ENCODE data around the gene FOXJ3.
A peak's percentile ranks its signal among the peaks of the same experiment; 100 is the strongest.

FOXJ3 gene

DNA sequence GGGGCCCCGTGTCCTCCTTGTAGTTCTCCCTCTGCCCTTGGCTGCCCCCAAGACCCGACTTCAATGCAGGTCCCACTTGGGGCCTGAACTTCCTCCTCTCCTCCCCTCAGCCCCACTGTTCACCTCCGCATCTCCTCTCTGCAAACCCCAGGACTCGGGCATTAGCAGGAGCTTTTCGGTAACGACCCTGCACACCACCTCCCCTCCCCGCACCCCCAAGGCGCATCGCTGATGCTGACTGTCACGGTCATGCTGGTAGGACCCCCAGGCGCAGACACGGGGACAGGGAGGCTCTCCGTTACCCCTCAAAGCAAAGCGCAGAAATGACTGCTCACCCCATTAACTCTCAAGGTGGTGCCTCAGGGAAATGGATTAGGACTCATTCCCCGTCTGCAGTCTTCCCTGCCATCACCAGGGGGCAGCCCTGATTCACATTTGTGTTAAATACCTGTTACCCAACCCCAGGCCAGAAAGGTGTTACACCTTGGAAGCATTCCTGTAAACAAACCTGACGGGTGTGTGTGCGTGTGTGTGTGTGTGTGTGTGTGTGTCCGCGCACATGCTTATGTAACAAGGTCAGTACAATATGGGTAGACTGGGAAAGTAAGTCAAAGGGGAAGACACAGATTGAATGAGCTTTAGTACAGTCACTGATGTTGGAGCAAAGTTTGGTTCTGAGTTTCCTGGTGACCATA lies 188.3 kb downstream of the FOXJ3 start:
- H3K36me3 ChIP-seq, result no peaks in the 10 kb centered on the region
- DNase-seq, result peak; percentile 77
- no peak overlapping the region for H3K27ac ChIP-seq
- H3K9me3 ChIP-seq (ENCODE audit: severe bottlenecking), result no peaks in the 10 kb centered on the region
- H3K27me3 ChIP-seq (ENCODE audit: insufficient read depth, low read depth, severe bottlenecking), result no peaks in the 10 kb centered on the region
- H3K4me3 ChIP-seq (ENCODE audit: low read depth, low read length), result no peak overlapping the region
- TF ChIP-seq, protein P1, sequence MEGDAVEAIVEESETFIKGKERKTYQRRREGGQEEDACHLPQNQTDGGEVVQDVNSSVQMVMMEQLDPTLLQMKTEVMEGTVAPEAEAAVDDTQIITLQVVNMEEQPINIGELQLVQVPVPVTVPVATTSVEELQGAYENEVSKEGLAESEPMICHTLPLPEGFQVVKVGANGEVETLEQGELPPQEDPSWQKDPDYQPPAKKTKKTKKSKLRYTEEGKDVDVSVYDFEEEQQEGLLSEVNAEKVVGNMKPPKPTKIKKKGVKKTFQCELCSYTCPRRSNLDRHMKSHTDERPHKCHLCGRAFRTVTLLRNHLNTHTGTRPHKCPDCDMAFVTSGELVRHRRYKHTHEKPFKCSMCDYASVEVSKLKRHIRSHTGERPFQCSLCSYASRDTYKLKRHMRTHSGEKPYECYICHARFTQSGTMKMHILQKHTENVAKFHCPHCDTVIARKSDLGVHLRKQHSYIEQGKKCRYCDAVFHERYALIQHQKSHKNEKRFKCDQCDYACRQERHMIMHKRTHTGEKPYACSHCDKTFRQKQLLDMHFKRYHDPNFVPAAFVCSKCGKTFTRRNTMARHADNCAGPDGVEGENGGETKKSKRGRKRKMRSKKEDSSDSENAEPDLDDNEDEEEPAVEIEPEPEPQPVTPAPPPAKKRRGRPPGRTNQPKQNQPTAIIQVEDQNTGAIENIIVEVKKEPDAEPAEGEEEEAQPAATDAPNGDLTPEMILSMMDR (IDR thresholded peaks at IDR 0.05; ENCODE audit: low read depth, low read length), result peak; percentile 86

DNA sequence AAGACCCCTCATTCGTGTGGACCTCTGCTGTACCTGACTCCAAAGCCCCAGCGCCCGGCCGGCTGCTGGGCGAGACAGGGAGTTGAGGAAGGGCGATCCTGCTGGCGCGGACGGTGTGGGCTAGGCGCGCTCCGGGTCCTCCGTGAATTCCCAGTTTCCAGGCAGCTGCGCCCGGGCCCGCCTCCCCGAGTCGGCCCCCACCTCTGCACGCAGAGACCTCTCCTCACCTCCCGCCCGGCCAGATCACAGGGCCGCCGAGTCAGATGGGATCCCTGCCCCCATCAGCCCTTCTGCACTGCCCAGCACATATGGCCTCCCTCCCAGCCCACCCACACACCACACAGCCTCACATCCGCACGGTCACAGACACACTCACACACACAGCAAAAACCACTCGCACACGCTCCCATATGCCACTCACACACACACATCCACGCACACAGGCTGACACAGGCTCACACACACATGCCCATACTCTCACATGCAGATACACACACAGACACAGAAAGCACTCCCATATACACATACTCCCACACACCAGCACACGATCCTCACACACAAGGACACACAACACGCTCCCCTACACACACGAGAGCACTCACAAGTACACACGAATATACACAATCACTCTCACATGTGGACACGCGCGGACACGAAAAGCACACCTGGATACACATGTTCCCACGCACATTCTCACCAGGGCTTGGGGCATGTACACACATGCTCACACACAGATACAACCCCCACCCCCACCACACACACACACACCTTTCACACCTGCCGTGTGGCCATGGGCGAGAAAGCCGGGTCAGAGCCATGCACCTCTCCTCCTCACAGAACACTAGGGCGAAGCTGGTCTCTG lies 189.0 kb downstream of the FOXJ3 start:
- H3K27me3 ChIP-seq (ENCODE audit: insufficient read depth, low read depth, severe bottlenecking), result no peaks in the 10 kb centered on the region
- DNase-seq, result peak; percentile 38
- H3K27ac ChIP-seq, result no peak overlapping the region
- no peaks in the 10 kb centered on the region for H3K36me3 ChIP-seq
- no peaks in the 10 kb centered on the region for H3K9me3 ChIP-seq (ENCODE audit: severe bottlenecking)
- TF ChIP-seq, protein P1 (IDR thresholded peaks at IDR 0.05; ENCODE audit: low read depth, low read length), result no peak
- no peak overlapping the region for H3K4me3 ChIP-seq (ENCODE audit: low read depth, low read length)

DNA sequence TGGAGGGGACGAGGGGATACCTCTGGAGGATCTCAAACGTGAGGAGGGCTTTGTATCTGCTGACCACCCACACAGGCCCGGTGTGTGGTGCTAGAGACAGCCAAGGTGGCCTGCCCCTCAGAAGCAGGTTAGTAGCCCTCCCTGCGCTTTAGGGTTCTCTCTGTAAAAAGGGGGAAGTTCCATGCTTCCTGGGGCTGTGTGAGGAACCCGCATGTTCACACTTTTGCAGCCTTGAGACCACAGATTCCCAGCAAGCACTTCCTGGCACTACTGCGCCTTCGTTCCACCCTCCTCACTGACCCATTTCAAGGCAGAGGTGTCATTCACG lies 189.7 kb downstream of the FOXJ3 start:
- TF ChIP-seq, protein P1 (IDR thresholded peaks at IDR 0.05; ENCODE audit: low read depth, low read length), result no peak
- H3K4me3 ChIP-seq (ENCODE audit: low read depth, low read length), result no peak overlapping the region
- DNase-seq, result no peak
- no peak overlapping the region for H3K27ac ChIP-seq
- H3K9me3 ChIP-seq (ENCODE audit: severe bottlenecking), result no peaks in the 10 kb centered on the region
- H3K27me3 ChIP-seq (ENCODE audit: insufficient read depth, low read depth, severe bottlenecking), result no peaks in the 10 kb centered on the region
- no peaks in the 10 kb centered on the region for H3K36me3 ChIP-seq

DNA sequence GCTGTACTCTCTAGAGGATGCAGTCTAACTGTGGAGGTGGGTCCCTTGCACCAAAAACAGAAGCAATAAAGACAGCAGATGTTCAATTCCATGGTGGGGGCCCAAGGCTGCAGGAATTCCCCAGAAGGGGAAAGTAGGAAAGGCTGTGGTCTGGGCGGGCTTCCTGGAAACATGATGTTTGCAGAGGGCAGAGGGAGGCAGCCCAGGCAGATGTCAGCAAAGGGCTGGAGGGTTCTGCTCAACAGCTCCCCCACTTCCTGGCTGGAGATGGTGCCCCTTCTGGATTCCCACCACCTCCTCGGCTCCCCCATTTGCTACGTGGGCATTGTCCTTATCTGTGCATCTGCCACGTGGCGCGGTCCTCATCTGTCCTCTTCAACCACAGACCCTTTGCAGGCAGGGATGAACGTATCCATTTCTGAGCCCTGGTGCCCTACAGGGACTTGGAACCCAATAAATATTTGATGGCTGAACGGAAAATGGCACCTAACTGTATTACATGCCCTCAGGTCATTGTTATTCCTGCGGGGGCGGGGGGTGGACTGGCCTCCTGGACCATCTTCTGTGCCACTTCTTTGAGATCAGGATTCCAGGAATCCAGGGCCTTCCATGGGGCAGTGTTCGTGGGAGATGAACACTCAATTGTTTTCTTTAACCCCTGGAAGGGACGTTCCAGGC lies 190.2 kb downstream of the FOXJ3 start:
- DNase-seq, result no peak
- no peaks in the 10 kb centered on the region for H3K27me3 ChIP-seq (ENCODE audit: insufficient read depth, low read depth, severe bottlenecking)
- no peaks in the 10 kb centered on the region for H3K36me3 ChIP-seq
- H3K27ac ChIP-seq, result no peak overlapping the region
- no peaks in the 10 kb centered on the region for H3K9me3 ChIP-seq (ENCODE audit: severe bottlenecking)
- TF ChIP-seq, protein P1 (IDR thresholded peaks at IDR 0.05; ENCODE audit: low read depth, low read length), result 0 out of 2 replicates have a peak, but pooled peaks have one; percentile 29
- H3K4me3 ChIP-seq (ENCODE audit: low read depth, low read length), result no peak overlapping the region

DNA sequence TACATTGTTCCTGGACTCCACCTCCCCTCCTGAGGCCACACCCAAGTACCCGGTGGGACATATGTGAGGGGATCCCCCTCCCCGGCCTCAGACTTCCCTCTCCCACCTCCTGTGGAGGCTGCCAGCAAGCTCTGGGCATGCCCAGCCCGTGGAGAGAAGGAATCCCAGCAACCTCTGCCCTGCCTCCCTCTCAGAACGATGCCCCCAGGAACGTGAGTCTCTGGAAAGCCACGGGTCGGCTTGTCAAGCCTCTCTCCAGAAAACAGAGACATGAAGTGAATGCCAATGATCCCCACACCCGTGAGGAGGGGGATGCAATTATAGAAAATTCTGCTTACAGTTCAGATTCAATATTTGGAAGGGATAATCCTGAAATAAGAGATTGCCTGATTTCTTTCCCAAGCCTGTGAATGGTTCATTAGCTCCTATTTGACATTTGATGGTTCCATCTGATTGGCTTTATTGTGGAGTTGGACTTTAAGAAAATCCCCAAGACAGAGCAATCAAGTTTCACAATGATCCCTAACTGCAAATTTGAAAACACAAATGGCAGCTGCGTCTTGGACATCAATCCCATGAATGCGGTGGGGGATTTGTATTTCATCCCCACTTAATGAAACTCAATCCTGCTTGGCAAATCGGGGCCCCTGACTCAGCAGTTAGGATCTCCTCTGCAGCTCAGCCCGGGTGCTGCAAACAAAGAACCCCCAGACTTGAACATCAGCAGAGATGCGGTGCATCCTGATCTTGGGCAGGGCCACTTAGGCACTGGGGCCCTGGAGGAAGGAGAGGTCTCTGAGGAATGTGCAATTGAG lies 190.9 kb downstream of the FOXJ3 start:
- peak; percentile 37 for DNase-seq
- no peak overlapping the region for H3K27ac ChIP-seq
- H3K4me3 ChIP-seq (ENCODE audit: low read depth, low read length), result no peak overlapping the region
- no peaks in the 10 kb centered on the region for H3K9me3 ChIP-seq (ENCODE audit: severe bottlenecking)
- no peaks in the 10 kb centered on the region for H3K27me3 ChIP-seq (ENCODE audit: insufficient read depth, low read depth, severe bottlenecking)
- TF ChIP-seq, protein P1 (IDR thresholded peaks at IDR 0.05; ENCODE audit: low read depth, low read length), result no peak
- H3K36me3 ChIP-seq, result no peaks in the 10 kb centered on the region

Data from WERI-Rb-1 (cell line).